HG03469 (cell line): ENCODE results near the gene INPP1.

ENCODE experiments used
- ATAC-seq: cut with Tn5 transposase; IDR thresholded peaks from one replicate; pipeline ENCODE4 v1.9.1; 2021; ENCODE audit warnings: mild to moderate bottlenecking, moderate library complexity, moderate number of reproducible peaks; ENCODE audit not compliant: unreplicated experiment

Gene INPP1

GRCh38 chr2:190407246-190407661, 63.9 kb downstream of the INPP1 start:
- ATAC-seq: no peak

- ATAC-seq: peak; percentile 40
Measured at GRCh38 chr2:190407662-190408537, 64.5 kb downstream of the INPP1 start, which contains the start of gene MFSD6. TSS of gene MFSD6 (plus strand) at chr2:190408355. CDS start at chr2:190436030, 27,675 bp downstream.

GRCh38 chr2:190408538-190409271, 65.3 kb downstream of the INPP1 start:
- ATAC-seq: peak; percentile 44

GRCh38 chr2:190409616-190410015, 66.2 kb downstream of the INPP1 start:
- no peak for ATAC-seq

- no peak for ATAC-seq
Measured at GRCh38 chr2:190410166-190410565, 66.8 kb downstream of the INPP1 start.

- no peak for ATAC-seq
Measured at GRCh38 chr2:190412966-190413365, 69.6 kb downstream of the INPP1 start.

- ATAC-seq: no peak
Measured at GRCh38 chr2:190413421-190413820, 70.0 kb downstream of the INPP1 start.

- ATAC-seq: no peak
Measured at GRCh38 chr2:190415251-190415650, 71.9 kb downstream of the INPP1 start.

GRCh38 chr2:190415794-190416775, 72.7 kb downstream of the INPP1 start:
- ATAC-seq: no peak

- ATAC-seq: no peak
Measured at GRCh38 chr2:190417045-190417842, 73.9 kb downstream of the INPP1 start.

GRCh38 chr2:190418727-190419126, 75.3 kb downstream of the INPP1 start:
- ATAC-seq: no peak

GRCh38 chr2:190420801-190421200, 77.4 kb downstream of the INPP1 start:
- no peak for ATAC-seq
